ENCODE measurements around the gene ARHGEF37.
"Not testable (repeated sequence)": the region's sequence is repeated elsewhere in the genome, so short reads cannot be mapped to it uniquely, and the experiment has no call there.

- TF ChIP-seq, protein P1, sequence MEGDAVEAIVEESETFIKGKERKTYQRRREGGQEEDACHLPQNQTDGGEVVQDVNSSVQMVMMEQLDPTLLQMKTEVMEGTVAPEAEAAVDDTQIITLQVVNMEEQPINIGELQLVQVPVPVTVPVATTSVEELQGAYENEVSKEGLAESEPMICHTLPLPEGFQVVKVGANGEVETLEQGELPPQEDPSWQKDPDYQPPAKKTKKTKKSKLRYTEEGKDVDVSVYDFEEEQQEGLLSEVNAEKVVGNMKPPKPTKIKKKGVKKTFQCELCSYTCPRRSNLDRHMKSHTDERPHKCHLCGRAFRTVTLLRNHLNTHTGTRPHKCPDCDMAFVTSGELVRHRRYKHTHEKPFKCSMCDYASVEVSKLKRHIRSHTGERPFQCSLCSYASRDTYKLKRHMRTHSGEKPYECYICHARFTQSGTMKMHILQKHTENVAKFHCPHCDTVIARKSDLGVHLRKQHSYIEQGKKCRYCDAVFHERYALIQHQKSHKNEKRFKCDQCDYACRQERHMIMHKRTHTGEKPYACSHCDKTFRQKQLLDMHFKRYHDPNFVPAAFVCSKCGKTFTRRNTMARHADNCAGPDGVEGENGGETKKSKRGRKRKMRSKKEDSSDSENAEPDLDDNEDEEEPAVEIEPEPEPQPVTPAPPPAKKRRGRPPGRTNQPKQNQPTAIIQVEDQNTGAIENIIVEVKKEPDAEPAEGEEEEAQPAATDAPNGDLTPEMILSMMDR (IDR thresholded peaks at IDR 0.05), result peak; percentile 66
- not testable (repeated sequence) for TF ChIP-seq ZFX (IDR thresholded peaks at IDR 0.05; ENCODE audit: borderline replicate concordance)
Observed at GRCh38 chr5:149564542-149565140, 16.7 kb upstream of the ARHGEF37 start.
